ENCODE measurements around the gene BEGAIN.

The BEGAIN gene

GRCh38 chr14:100587086-100587762 is at the start of gene BEGAIN:
Gene BEGAIN (minus strand): TSS chr14:100587417. CDS start chr14:100587290, 127 bp downstream.
- DNase-seq, result peak; percentile 37

GRCh38 chr14:100636559-100636958 is 49.3 kb upstream of the BEGAIN start:
- DNase-seq, result no peak

GRCh38 chr14:100634026-100634425 is 46.8 kb upstream of the BEGAIN start:
- no peak for DNase-seq

GRCh38 chr14:100633406-100633805 is 46.2 kb upstream of the BEGAIN start:
- no peak for DNase-seq

- no peak for DNase-seq
Observed at GRCh38 chr14:100629696-100630095, 42.5 kb upstream of the BEGAIN start.

GRCh38 chr14:100629098-100629497 is 41.9 kb upstream of the BEGAIN start:
- no peak for DNase-seq

GRCh38 chr14:100628225-100628624 is 41.0 kb upstream of the BEGAIN start:
- DNase-seq, result no peak

- DNase-seq, result no peak
Observed at GRCh38 chr14:100626614-100627013, 39.4 kb upstream of the BEGAIN start.

- no peak for DNase-seq
Observed at GRCh38 chr14:100623961-100624360, 36.7 kb upstream of the BEGAIN start.

- DNase-seq, result no peak
Observed at GRCh38 chr14:100623557-100623956, 36.3 kb upstream of the BEGAIN start.

GRCh38 chr14:100622708-100623485 is 35.7 kb upstream of the BEGAIN start:
- DNase-seq, result no peak

GRCh38 chr14:100622224-100622623 is 35.0 kb upstream of the BEGAIN start:
- no peak for DNase-seq

GRCh38 chr14:100621806-100622205 is 34.6 kb upstream of the BEGAIN start:
- DNase-seq, result no peak

- DNase-seq, result no peak
Observed at GRCh38 chr14:100620255-100621100, 33.3 kb upstream of the BEGAIN start.

- no peak for DNase-seq
Observed at GRCh38 chr14:100619396-100620254, 32.4 kb upstream of the BEGAIN start.

GRCh38 chr14:100618763-100619320 is 31.6 kb upstream of the BEGAIN start:
- no peak for DNase-seq

GRCh38 chr14:100618318-100618693 is 31.1 kb upstream of the BEGAIN start:
- no peak for DNase-seq

GRCh38 chr14:100617410-100618317 is 30.4 kb upstream of the BEGAIN start:
- DNase-seq, result no peak

GRCh38 chr14:100616854-100617409 is 29.7 kb upstream of the BEGAIN start:
- DNase-seq, result no peak

All from activated naive CD4-positive, alpha-beta T cell treated with anti-CD3 and anti-CD28 coated beads, Interleukin-2, amount 50 U/mL, for 16 hours (primary cell).